ENCODE results near the gene CPXM2.

DNA sequence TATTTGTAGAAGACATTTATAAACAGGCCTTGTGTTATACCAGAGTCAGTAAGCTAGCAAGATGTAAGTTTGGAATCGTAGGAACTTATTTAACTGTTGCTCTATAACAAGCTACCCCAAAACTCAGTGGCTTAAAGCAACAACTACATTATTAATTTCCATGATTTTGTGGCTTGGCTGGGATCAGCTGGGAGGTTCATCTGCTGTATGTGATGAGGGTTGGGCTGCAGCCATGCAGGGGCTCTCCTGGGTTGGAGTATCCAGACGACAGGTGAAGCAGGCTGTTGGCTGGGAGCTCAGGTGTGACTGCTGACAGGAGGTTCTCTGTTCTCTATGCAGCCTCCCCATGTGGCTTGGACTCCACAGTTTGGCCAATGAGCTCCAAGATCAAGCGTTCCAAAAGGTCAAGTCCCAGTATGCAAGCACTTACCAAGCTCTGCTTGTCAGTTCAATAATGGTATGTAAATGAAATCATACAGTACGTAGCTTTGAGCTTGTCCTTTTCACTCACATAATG is 173.0 kb downstream of the CPXM2 start:
- TF ChIP-seq SIN3A (IDR thresholded peaks at IDR 0.05; ENCODE audit: borderline replicate concordance, insufficient read depth, low read length) (no peak), POLR2AphosphoS5 (IDR thresholded peaks at IDR 0.05; ENCODE audit: low read depth, low read length) (no peak), TAF1 (IDR thresholded peaks at IDR 0.05; ENCODE audit: borderline replicate concordance, insufficient read depth, low read length) (no peak)
- TF ChIP-seq, protein P1, sequence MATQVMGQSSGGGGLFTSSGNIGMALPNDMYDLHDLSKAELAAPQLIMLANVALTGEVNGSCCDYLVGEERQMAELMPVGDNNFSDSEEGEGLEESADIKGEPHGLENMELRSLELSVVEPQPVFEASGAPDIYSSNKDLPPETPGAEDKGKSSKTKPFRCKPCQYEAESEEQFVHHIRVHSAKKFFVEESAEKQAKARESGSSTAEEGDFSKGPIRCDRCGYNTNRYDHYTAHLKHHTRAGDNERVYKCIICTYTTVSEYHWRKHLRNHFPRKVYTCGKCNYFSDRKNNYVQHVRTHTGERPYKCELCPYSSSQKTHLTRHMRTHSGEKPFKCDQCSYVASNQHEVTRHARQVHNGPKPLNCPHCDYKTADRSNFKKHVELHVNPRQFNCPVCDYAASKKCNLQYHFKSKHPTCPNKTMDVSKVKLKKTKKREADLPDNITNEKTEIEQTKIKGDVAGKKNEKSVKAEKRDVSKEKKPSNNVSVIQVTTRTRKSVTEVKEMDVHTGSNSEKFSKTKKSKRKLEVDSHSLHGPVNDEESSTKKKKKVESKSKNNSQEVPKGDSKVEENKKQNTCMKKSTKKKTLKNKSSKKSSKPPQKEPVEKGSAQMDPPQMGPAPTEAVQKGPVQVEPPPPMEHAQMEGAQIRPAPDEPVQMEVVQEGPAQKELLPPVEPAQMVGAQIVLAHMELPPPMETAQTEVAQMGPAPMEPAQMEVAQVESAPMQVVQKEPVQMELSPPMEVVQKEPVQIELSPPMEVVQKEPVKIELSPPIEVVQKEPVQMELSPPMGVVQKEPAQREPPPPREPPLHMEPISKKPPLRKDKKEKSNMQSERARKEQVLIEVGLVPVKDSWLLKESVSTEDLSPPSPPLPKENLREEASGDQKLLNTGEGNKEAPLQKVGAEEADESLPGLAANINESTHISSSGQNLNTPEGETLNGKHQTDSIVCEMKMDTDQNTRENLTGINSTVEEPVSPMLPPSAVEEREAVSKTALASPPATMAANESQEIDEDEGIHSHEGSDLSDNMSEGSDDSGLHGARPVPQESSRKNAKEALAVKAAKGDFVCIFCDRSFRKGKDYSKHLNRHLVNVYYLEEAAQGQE (IDR thresholded peaks at IDR 0.05; ENCODE audit: insufficient read depth in 1 of 2, low read depth in 2 of 2, low read length in 2 of 2): no peak
